NOMO-1 (cell line): ENCODE results near the gene FAM89B.

Experiments
- DNase-seq, 2 experiments: peaks; one replicate each; lab custom pipeline; 2025; ENCODE audit not compliant: unreplicated experiment in 2 of 2; lab: John Stamatoyannopoulos, UW

Gene FAM89B

DNA sequence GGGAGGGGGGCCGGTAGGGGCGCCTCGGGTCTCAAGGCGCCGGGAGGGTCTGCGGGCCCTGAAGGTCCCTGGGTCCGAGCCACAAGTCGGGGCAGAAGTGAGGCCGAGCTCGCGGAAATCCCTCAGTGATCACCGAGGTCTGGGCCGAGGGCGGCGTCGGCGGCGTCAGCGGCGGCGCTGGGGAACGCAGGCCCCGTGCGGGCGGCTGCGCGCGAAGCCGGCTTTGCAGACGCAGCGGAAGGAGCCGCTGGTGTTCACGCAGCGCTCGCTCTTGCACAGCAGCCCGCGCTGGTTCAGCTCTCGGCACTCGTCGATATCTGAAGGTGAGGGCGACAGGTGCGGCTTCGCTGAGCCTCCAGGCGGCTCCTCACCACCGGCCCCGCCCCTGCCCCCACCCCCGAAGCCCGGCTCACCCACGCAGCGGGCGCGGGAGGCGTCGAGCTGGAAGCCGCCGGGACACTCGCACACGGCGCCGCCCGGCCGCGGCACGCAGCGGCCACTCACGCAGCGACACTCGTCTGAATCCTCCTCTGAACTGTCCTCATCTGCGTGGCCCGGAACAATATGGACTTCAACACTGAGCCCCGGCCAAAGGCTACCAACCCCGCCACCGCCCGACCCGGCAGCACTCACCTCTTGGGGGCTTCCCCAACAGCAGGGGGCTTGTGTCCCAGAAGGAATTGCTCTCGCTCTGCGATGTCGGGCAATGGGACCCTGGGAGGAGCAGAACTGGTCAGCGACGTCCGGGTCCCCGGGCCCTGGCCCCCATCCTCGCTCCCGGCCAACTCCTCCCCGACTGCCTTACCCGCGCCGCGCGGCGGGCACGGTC, 33.2 kb upstream of the FAM89B start:
- DNase-seq = no peak

- no peak for DNase-seq
These were observed 32.5 kb upstream of the FAM89B start for GRCh38 chr11:65539744-65540289.

GRCh38 chr11:65540290-65541092, 31.8 kb upstream of the FAM89B start:
- DNase-seq = peak; percentile 82 to 88

DNA sequence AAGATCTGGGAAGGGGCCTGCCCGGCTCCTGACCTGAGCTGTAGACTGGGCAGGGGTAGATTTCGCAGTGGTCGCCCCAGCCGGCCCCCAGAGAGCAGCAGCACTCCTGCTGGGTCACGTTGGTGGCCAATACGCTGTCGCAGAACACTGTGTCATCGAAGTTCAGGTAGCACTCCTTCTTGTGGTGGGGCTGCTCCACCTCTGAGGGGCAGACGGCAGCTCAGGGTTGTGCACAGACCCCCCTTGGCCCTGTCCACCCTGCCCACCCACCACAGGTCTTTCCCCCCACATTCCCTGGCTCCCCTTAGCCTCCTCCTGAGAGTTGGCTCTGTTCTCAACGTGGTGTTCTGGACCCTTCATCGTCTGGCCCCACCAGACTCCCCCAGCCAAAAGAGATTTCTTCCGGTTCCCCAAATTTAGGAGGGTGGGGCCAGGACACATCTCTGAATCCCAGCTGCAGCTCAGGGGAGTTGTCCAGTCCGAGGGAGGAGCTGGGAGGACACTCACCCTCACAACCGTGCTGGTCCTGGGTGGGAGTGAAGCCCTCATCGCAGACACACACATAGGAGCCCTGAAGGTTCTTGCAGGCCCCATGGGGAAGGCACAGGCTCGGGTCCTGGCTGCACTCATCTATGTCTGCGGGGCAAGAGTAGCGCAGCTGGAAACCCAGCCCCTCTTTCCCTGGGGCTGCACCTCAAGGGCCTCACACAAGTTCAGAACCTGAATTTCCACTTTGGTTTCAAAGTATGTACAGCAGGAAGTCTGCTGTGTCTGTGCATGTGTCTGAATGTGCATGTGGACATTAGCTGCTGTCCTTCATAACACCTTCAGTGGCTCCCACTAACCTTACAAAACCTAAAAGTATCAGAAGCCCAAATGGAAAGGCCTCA, 31.0 kb upstream of the FAM89B start:
- DNase-seq = no peak

DNA sequence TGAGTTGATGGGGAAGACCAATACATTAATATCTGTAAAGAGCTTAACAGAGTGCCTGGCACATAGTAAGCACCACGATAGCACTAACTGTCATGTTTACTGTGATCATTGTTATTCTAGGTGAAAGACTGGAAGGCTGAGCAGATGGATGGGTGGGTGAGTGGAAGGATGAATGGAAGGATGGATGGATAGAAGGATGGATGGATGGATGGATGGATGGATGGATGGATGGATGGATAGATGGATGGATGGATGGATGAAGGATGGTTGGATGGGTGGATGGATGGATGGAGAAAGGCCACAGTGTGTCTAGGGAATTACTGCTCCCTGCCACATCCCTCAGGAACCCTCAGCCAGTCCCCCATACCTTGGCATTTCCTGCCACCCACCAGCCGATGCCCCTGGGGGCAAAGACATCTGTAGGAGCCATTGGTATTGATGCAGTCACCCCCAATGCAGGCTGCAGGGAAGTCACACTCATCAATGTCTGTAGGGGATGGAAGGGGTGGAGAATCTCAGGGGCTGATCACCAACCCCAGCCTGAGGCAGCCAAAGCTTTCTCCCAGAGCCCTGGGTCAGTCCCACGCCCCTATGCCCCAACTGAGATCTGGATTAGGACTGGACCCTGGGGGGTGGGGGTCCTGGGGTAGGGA, 29.5 kb upstream of the FAM89B start:
- no peak for DNase-seq

DNA sequence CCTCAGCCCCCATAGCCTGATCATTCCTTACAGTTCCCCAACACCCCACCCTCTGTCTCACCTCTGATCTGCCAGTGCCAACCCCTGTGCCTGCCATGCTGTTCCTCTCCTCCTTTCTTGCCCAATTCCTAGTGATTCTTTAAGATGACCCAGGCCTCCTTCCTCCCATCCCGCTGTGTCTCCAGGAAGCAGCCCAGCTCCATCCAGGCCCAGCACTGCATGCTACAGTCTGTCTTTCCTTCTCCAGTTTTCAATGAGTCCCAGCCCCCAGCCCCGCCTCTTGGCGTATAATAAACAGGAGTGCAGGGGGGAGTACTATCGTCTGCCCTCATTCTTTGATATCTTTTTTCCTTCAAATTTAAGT, 26.5 kb upstream of the FAM89B start:
- DNase-seq = no peak

- DNase-seq = peak; percentile 45 to 58
These were observed 25.9 kb upstream of the FAM89B start for GRCh38 chr11:65546217-65546958.

- no peak for DNase-seq
These were observed 24.8 kb upstream of the FAM89B start for GRCh38 chr11:65547446-65548125.

- no peak for DNase-seq
These were observed 23.9 kb upstream of the FAM89B start for GRCh38 chr11:65548395-65548794.

DNA sequence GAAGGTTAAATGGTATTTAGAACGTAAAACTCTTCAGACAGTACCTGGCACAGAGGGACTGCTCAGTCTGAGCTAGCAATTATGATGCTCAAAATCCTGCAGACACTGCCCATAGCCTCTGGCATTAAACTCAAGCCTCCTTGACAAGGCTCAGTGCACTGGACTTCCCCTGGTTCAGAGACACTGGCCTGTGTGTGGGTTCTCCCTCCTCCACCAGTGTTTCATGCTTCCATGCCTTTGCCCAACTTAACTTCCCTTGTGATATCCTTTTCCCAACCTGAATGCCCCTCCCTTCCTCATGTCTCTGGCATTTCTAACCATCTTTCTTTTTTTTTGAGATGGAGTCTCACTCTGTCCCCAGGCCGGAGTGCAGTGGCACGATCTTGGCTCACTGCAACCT, 23.2 kb upstream of the FAM89B start:
- no peak for DNase-seq

DNA sequence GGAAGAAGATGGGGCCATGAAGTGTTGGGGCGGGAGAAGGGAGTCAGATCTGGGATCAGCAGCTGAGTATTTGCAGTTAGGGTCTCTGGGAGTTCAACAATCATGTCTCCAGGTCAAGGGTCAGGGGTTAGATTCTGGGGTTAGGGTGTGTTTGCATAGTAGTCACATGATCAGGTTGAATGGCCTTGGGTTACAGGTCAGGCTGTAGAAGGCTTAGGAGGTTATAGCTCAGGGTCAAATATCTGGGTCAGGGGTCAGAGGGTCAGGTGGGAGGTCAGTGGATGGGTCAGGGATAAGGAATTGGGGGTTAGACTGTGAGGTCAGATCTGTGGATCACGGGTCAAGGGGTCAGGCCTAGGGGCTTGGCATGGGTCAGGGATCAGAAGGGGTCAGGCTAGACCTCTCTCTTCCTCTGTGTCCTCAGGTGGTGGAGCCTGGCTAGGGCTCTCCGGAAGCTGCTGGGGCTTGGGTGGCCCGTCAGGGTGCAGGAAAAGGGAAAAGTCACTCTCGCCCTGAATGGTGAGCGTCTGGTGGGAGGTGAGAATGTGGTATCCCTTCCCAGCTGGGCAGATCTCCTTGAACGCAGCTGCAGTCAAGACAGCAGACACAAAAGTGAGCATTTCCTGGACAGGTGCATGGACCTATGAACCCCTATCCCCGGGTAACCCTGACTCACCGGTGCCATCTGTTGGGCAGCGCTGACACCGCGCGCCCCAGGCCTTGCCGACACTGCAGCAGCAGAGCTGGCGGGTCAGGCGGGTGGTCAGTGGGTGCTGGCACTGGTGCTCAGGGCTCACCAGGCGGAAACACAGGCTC, 20.6 kb upstream of the FAM89B start:
- peak; percentile 24 to 27 for DNase-seq

DNA sequence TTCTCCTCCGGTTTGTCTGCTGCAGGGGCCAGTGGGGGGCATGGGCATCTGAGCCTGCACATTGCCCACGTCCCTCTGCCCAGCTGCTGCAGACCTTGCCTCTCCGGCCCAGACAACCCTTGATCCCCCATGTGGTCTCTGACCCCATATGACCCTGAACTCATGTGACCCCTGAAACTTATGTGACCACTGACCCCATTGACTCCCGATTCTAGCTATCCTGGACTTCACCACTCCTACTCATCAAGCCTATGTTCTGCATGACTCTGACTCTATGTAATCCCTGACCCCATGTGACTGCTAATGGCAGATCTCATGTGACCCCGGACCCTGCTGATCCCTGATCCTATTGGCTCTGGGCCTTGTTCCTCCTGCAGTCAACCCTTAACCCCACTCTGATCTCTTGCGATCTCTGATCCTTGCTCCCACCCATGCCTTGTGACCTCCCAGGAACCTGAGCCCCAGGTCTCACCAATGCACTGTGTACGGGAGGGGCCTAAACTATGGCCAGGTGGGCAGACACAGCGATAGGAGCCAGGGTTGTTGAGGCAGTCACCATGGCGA, 19.9 kb upstream of the FAM89B start:
- DNase-seq = no peak

GRCh38 chr11:65553301-65554001, 18.9 kb upstream of the FAM89B start:
- no peak for DNase-seq

- DNase-seq = no peak
These were observed 18.1 kb upstream of the FAM89B start for GRCh38 chr11:65554057-65554818.

DNA sequence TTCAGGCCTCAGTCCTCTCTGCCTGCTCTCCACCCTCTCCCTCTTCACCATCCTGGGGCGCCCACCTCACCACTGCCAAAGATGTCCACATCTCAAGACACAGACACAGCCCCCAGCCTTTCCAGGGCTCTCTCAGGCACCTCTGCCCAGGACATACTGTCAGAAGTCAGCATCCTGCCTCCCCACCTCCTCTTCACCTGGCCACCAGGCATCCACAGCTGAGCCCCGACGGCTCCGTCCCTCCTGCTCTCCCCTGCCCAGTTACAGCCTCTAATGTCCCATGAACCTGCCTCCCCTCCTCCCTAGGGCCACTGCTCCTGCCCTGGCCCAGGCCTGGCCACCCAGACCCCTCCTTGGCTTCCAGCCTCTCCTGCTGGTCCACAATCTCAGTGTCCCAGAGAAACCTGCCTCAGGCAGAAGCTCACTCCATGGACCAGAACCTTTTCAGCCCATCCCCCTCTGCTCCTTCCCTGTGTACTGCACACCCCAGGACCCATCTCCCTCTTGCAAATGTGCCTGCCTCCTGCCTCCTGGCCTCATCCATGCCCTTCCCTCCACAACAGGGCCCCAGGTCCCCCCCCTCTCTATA, 17.4 kb upstream of the FAM89B start:
- DNase-seq = no peak

DNA sequence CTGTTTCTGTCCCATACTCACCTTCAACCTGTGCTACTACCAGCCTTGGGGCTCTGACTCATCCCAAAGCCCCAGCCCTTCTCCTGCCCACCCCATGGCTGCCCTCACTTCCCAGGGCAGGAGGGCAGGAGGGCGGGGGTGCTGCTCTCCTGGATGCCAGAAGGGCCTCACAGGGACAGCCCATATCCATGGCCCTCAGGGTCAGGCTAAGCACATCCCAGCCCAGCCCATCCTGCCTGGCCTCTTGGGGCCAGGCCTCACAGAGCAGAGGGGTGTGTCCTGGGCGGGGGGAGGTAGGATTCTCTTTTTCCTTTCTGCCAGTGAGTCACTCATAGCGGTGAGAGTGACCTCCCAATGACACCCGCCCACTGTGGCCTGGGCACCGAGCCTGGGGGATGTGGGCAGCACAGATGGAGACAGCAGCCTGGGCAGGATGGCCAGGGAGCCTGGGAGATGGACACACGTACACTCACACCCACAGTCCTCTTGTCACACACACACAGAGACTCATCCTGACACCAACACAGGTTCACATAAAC, 16.6 kb upstream of the FAM89B start:
- no peak for DNase-seq
